Activated CD8-positive, alpha-beta memory T cell treated with anti-CD3 and anti-CD28 coated beads for 36 hours (primary cell): ENCODE results near the gene RUNDC1. TPM values are rescaled to one million over a fixed set of nuclear protein-coding genes. Genes with fewer than 3 reads are reported as not detected.

Source experiments
- CTCF ChIA-PET: fragments of 350-600 bp; sonication (Branson Sonifier 250); formaldehyde crosslinking; loops from one replicate; lab custom pipeline; 2021; ENCODE audit warnings: antibody characterized with exemption; lab: Charles Lee
- POLR2A ChIA-PET: fragments of 350-600 bp; sonication (Branson Sonifier 250); formaldehyde crosslinking; loops from one replicate; lab custom pipeline; 2021; ENCODE audit warnings: antibody characterized with exemption; lab: Charles Lee
- total RNA-seq, 2 experiments: library from RNA; stranded (reverse); gene quantifications; one replicate each; pipeline ENCODE4 v1.2.3, GENCODE V29; 2021

The RUNDC1 gene
- total RNA-seq, 2 experiments from 2014 or later, result 14.4 to 14.9 TPM

DNA sequence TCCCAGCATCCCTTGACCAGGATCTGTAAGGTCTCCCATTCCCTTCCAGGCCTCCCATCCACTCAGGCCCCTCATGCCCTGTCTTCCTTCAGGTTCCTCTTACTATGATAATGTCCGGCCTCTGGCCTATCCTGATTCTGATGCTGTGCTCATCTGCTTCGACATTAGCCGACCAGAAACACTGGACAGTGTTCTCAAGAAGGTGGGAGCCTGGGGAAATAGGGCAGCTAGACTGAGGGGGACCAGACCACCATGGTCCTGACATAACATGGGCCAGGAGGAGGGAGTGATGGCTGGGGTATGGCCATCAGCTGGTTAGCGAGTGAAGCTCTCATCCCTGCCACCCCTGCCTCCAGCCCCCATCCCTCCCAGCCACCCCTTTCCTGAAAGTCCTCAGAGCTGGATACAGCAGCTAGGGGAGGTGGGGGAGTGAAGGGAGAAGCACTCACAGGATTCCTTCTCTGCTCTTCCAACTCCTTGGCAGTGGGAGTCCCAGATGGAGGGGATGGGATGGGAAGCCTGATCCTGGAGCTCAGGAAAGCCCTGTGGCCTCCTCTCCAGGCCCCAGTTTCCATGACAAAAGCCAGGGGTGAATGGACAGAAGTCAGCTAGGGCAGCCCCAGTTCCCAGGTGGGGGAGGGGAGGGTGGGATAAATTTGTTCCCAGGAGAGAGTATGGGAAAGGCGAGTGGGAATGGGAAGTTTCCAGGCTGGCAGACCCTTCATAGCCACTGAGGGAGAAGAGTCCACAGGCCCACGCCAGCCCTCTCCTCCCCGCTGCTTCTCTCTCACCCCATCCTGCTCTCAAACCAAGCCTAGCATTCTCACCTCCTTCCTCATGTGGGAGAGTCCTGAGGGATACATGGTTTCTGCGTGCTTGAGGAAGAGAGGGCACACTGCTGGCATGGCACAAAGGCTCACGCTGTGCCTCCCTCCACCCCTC, 47.0 kb downstream of the RUNDC1 start:
- POLR2A ChIA-PET, result interaction anchor here (0.6 to 0.7 kb wide), 3 partner anchors 19 to 154 kb away, joined by 3 read pairs; no protein-coding TSS in a partner anchor
- CTCF ChIA-PET, result interaction anchor here (1.1 kb wide), 1 partner anchor 91 kb away, joined by 3 read pairs; no protein-coding TSS in a partner anchor

DNA sequence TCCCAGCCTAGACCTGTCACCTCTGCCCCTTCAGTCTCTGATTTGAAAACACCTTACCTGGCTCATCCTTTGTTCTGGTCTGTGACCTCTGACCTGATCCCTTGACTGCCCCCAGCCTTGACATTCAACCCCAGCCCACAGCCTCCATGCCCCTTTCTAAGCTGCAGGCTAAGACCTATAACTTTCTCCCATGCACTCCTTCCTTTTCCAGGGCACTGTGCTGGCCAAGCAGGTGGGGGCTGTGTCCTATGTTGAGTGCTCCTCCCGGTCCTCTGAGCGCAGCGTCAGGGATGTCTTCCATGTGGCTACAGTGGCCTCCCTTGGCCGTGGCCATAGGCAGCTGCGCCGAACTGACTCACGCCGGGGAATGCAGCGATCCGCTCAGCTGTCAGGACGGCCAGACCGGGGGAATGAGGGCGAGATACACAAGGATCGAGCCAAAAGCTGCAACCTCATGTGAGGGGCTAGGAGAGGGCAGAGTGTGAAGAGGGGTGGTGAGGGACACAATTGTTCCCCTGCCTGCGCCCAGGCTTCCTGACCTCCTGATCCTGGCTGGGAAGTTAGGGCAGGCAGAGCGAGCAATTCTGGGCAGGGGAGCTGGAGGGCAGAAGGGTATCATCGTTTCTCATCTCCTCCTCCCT, 48.0 kb downstream of the RUNDC1 start:
- ChIA-PET POLR2A (no interaction called here), CTCF (no interaction called here)

DNA sequence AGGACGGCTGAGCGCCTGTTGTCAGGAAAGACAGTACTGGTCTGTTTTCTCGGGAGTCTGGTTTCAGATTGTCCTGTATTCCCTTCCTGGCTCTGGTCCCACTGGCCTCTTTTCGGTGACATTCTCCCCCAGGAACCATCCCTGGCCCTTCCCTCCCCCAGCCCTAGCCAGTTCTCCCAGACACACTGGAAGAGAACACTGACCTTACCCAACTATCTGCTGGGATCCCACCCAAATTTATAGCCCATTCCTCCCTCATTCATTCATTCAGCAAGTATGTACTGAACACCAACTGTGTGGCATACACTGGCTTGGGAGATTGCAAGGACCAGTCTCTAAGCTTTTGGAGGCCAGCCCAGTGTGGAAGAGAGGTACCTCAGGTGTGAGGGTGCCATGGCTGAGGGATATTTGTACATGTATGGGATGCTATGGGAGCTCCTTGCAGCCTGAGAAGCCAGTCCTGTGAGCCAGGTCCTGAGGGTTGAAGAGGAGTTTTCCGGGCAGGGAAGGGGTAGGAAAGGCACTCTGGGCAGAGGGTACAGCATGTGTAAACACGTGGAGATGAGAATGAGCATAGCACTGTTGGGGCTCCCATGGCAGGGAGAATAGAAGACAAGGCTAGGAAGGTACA, 49.9 kb downstream of the RUNDC1 start:
- POLR2A ChIA-PET, result interaction anchor here (0.5 kb wide), 1 partner anchor 183 kb away, joined by 4 read pairs; no protein-coding TSS in a partner anchor
- CTCF ChIA-PET, result no interaction called here

DNA sequence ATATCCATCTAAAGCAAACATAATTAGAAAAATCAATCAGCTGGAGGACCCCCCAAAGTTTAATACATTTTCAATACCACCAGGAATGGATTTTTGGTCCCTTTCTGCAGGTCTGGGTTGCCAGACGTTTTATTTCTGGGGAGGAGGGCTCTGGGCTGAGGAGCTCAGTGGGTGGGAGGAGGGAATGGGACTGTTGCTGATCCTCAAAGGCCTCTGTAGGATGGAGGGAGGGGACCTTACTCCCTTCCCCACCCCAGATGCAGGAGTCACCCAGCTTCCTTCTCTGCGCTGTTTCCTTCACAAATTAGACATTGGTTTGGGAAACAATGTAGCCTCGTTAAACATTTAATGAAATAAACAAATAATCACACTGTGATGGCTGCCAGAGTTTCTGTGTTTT, 51.3 kb downstream of the RUNDC1 start:
- ChIA-PET CTCF (no interaction called here), POLR2A (no interaction called here)

DNA sequence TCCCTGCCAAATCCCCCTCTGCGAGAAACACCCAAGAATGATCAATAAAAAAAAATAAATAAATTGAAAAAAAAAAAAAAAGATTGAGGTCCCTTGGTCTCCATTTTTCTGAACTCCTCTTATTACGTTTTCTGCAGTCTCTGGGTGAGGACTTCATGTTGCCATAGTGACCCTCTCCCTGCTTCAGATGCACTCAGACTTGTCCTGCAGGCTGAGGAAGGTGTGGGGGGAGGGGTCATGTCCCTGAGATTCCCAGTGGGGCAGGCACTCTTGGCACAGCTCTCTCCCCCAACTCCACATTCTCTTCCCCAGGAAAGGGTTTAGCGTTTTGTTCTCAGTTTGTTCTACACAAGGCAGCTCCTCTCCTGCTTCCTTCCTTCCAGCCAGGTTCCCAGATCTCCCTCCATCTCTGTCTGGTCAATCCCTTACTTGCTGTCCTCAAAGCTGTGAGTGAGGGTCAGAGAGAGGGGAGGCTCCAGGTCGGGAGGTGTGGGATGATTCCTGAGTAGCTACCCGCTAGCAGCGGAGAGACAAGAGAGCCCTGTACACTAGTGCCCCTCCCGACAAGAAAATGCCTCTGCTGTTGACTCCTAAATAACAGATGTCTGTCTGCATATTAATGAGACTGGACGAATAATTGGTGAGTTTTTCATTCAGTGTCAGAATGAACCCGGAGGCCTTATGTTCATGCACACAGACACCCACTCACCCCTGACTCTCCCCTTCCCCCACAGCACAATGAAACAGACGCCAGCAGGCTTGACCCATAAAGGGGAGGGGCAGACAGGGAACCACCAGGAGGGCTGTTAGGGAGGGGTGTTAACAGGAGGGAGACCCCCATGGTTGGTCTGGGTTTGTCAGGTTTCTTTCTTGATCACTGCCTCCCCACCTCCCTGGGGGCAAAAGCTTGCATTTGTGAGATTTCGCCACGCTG, 53.9 kb downstream of the RUNDC1 start:
- CTCF ChIA-PET, result interaction anchor here (1.0 kb wide), 1 partner anchor 12 kb away, joined by 3 read pairs; the partner anchor contains the start of gene VAT1
- POLR2A ChIA-PET, result interaction anchor here (0.9 kb wide), 1 partner anchor 12 kb away, joined by 3 read pairs; the partner anchor contains the start of gene VAT1

GRCh38 chr17:43034894-43035293, 54.5 kb downstream of the RUNDC1 start:
- CTCF ChIA-PET, result no interaction called here
- POLR2A ChIA-PET, result no interaction called here

GRCh38 chr17:43039646-43040045, 59.3 kb downstream of the RUNDC1 start:
- POLR2A ChIA-PET, result no interaction called here

GRCh38 chr17:43040655-43041054, 60.3 kb downstream of the RUNDC1 start:
- POLR2A ChIA-PET, result no interaction called here

More at GRCh38 chr17:43039646-43040045, 59.3 kb downstream of the RUNDC1 start:
- CTCF ChIA-PET, result no interaction called here

GRCh38 chr17:43042025-43042628, 61.8 kb downstream of the RUNDC1 start:
- CTCF ChIA-PET, result no interaction called here
- POLR2A ChIA-PET, result no interaction called here

More at GRCh38 chr17:43040655-43041054, 60.3 kb downstream of the RUNDC1 start:
- CTCF ChIA-PET, result no interaction called here

Other genes starting within 250 kb of the RUNDC1 start
- gene EZH1, start 235.5 kb upstream of the RUNDC1 start, total RNA-seq, result 10 to 100 TPM; 27.2 to 29.2 TPM
- not detected for gene RAMP2, start 219.3 kb upstream of the RUNDC1 start, total RNA-seq
- 10 to 100 TPM; 95.2 to 96.5 TPM for gene VPS25, start 207.1 kb upstream of the RUNDC1 start, total RNA-seq
- gene WNK4, start 200.0 kb upstream of the RUNDC1 start, total RNA-seq, result under 1 TPM; 0.23 to 0.38 TPM
- 10 to 100 TPM; 54.0 to 56.7 TPM for gene COA3, start 181.9 kb upstream of the RUNDC1 start, total RNA-seq
- gene CNTD1, start 181.7 kb upstream of the RUNDC1 start, total RNA-seq, result not detected
- 10 to 100 TPM; 86.2 to 88.3 TPM for gene BECN1, start 156.3 kb upstream of the RUNDC1 start, total RNA-seq
- 100 to 1,000 TPM; 226 to 244 TPM for gene PSME3, start 147.2 kb upstream of the RUNDC1 start, total RNA-seq
- gene AOC2, start 136.0 kb upstream of the RUNDC1 start, total RNA-seq, result 1 to 10 TPM; 2.4 to 2.6 TPM
- 1 to 10 TPM; 1.0 TPM for gene AOC3, start 129.4 kb upstream of the RUNDC1 start, total RNA-seq
- not detected for gene G6PC1, start 79.8 kb upstream of the RUNDC1 start, total RNA-seq
- gene AARSD1, start 16.1 kb upstream of the RUNDC1 start, total RNA-seq, result 10 to 100 TPM; 88.5 to 95.4 TPM
- under 1 TPM; 0.63 to 0.80 TPM for gene PTGES3L, start 485 bp upstream of the RUNDC1 start, total RNA-seq
- gene RPL27, start 17.9 kb downstream of the RUNDC1 start, total RNA-seq, result 1,000 to 10,000 TPM; 1,386 to 1,409 TPM
- 10 to 100 TPM; 19.0 to 21.9 TPM for gene IFI35, start 26.2 kb downstream of the RUNDC1 start, total RNA-seq
- gene VAT1, start 41.8 kb downstream of the RUNDC1 start, total RNA-seq, result 10 to 100 TPM; 33.6 to 36.0 TPM
- gene RND2, start 44.7 kb downstream of the RUNDC1 start, total RNA-seq, result under 1 TPM; 0.06 TPM
- gene BRCA1, start 144.8 kb downstream of the RUNDC1 start, total RNA-seq, result 10 to 100 TPM; 77.5 to 82.1 TPM
- 10 to 100 TPM; 35.5 to 37.0 TPM for gene NBR1, start 190.6 kb downstream of the RUNDC1 start, total RNA-seq
- 1 to 10 TPM; 8.6 to 9.6 TPM for gene TMEM106A, start 231.3 kb downstream of the RUNDC1 start, total RNA-seq
- gene CCDC200, start 248.1 kb downstream of the RUNDC1 start, total RNA-seq, result under 1 TPM in 1 of 2 experiments, not detected in 1; 0.31 TPM